ENCODE data around the gene MAPK1IP1L.

The MAPK1IP1L gene

DNA sequence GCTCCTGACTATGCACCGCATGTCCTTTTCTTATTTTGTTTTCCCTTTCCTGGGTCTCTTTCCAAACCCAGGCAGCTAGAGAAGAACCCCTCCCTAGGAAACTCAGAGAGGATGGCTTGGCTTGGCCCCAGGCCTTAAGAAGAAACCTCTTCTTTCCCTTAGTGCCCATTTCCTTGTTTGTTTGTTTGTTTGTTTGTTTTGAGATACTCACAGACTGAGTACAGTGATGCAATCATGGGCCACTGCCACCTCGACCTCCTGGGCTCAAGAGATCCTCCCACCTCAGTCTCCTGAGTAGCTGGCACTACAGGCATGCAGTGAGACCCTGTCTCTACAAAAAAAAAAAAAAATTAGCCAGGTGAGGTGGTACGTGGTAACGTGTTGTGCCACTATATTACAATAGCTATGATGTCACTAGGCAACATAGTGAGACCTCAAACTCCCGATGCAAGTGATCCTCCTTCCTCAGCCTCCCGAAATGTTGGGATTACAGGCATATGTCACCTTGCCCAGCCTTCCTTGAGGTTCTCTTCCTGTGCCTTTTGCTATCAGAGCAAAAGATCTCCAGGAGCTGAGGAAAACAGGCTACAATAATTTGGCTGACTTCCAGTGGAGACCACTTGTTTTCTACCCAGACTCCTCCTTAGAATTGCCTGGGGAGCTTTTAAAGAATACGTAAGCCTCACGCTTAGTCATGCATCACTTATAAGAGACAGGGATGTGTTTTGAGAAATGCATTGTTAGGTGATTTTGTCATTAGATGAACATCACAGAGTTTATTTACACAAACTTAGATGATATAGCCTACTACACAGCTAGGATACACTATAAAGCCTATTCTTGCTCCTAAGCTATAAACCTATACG is 43.1 kb downstream of the MAPK1IP1L start:
- no peak for DNase-seq (ENCODE audit: low read depth in 2 of 2, low spot score in 1 of 2)

- DNase-seq (ENCODE audit: low read depth in 2 of 2, low spot score in 1 of 2) = peak; percentile 11 to 21
These were observed 46.6 kb downstream of the MAPK1IP1L start for GRCh38 chr14:55097881-55098560.

- no peak for DNase-seq (ENCODE audit: low read depth in 2 of 2, low spot score in 1 of 2)
These were observed 47.1 kb downstream of the MAPK1IP1L start for GRCh38 chr14:55098561-55098898.

DNA sequence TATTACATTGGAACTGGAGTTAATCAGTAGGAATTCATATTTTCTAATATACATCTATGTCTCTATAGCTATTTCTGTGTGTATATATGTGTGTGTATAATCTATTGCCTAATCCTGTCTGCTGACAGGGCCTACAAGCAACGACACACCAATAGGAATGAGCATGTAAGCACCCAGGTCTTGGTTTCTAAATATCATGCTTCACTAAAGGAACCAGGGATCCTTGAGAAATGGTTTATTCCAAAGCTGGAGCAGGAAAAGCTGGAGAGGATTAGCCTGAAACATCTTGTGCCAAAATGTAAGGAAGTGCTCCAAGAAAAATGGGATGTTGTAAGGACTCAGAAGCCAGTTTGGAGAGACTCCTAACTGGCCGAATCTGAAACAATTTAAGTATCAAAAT is 48.3 kb downstream of the MAPK1IP1L start:
- DNase-seq (ENCODE audit: low read depth in 2 of 2, low spot score in 1 of 2) = no peak

GRCh38 chr14:55101698-55102097 is 50.3 kb downstream of the MAPK1IP1L start:
- no peak for DNase-seq (ENCODE audit: low read depth in 2 of 2, low spot score in 1 of 2)

- no peak for DNase-seq (ENCODE audit: low read depth in 2 of 2, low spot score in 1 of 2)
These were observed 50.7 kb downstream of the MAPK1IP1L start for GRCh38 chr14:55102141-55102621.

- peak; percentile 19 to 30 for DNase-seq (ENCODE audit: low read depth in 2 of 2, low spot score in 1 of 2)
These were observed 51.7 kb downstream of the MAPK1IP1L start for GRCh38 chr14:55103005-55103640.

- no peak for DNase-seq (ENCODE audit: low read depth in 2 of 2, low spot score in 1 of 2)
These were observed 52.8 kb downstream of the MAPK1IP1L start for GRCh38 chr14:55103971-55104954.

DNA sequence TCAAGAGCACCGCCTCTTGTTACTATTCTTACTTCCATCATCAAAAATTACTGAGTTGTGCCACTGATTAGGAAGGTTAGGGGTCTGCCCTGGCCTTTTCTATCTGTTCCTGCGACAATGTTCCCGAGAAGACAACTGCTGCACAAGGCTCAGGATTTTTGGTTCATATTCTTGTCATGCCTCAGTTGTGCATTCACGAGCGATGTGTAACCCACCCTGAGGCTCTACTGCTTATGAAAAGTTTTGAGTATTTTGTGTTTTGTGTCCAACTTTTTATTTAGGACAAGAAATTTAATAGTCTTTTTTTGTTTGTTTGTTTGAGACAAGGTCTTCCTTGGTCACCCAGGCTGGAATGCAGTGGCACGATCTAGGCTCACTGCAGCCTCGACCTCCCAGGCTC is 54.5 kb downstream of the MAPK1IP1L start:
- no peak for DNase-seq (ENCODE audit: low read depth in 2 of 2, low spot score in 1 of 2)

- DNase-seq (ENCODE audit: low read depth in 2 of 2, low spot score in 1 of 2) = no peak
These were observed 56.5 kb downstream of the MAPK1IP1L start for GRCh38 chr14:55107766-55108554.

GRCh38 chr14:55109836-55110235 is 58.4 kb downstream of the MAPK1IP1L start:
- no peak for DNase-seq (ENCODE audit: low read depth in 2 of 2, low spot score in 1 of 2)

GRCh38 chr14:55111122-55111708 is 59.8 kb downstream of the MAPK1IP1L start:
- no peak for DNase-seq (ENCODE audit: low read depth in 2 of 2, low spot score in 1 of 2)

DNA sequence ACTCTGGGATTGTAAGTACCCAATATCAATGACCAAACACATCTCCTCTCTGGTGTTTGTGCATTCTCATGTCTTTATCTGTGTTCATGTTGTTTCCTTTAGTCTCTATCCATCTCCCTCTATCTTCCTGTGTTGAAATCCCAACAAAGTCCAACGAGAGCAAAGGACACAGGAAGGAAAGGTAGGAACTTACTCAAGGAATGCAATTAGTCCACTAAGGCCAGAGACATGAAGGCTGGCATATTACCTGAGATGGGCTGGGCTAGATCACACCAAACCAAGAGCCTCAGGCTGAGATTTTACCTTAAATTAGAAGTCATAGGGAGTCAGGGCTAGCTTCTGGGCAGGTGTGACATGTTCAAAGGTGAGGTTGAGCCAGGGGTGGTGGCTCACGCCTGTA is 63.3 kb downstream of the MAPK1IP1L start:
- no peak for DNase-seq (ENCODE audit: low read depth in 2 of 2, low spot score in 1 of 2)

- no peak for DNase-seq (ENCODE audit: low read depth in 2 of 2, low spot score in 1 of 2)
These were observed 64.0 kb downstream of the MAPK1IP1L start for GRCh38 chr14:55115460-55115859.

DNA sequence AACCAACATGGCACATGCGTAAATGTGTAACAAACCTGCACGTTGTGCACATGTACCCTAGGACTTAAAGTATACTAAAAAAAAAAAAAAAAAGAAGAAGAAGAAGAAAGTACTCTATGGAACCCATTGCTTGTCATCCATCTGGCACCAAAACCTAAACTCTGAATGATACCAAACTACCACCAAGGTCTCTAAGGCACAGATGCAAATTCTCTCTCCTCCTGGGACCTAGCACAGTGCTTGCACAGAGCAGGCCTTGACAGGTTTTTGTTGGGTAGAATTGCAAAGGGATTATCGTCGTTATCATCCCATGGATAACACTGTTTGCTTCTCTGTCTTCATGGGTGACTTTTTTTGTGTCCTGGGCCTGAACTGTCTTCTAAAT is 64.4 kb downstream of the MAPK1IP1L start:
- no peak for DNase-seq (ENCODE audit: low read depth in 2 of 2, low spot score in 1 of 2)

GRCh38 chr14:55116246-55117030 is 65.0 kb downstream of the MAPK1IP1L start:
- DNase-seq (ENCODE audit: low read depth in 2 of 2, low spot score in 1 of 2) = no peak

DNA sequence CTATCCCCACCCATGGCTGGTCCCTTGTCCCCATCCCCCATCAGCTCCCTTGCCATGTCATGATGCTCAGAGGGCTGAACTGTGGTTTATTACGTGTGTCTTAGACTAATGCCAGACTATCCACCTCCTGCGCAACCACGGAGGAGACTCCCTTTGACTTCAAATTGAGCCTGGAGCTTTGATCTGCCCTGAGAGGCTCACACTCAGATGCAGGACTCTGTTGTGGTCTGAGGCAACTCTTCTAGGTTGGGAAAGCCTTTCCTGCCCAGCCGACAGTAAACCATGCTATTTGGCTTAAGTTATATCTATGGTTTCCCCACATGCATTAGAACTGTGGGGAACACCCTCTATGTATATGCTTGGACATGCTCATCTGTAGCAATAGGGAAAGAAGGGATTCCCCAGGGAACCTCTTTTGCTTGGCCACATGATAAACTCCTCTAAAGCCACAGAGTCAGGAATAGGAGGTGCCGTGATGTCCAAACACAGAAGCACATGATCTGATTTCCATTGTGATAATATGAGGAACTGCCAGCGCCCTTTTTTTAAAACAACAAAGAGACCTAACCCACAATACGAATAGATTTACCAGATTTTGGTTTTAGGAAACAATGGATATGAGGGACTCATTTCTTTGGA is 66.5 kb downstream of the MAPK1IP1L start:
- no peak for DNase-seq (ENCODE audit: low read depth in 2 of 2, low spot score in 1 of 2)

GRCh38 chr14:55118761-55119160 is 67.3 kb downstream of the MAPK1IP1L start:
- no peak for DNase-seq (ENCODE audit: low read depth in 2 of 2, low spot score in 1 of 2)

Data from stimulated activated CD8-positive, alpha-beta memory T cell treated with anti-CD3 and anti-CD28 coated beads, Interleukin-4, amount 100 ng/mL, for 4 hours (primary cell).